DMS114 treated with DMSO at 0.1 percent for 48 hours (cell line): Measurements from ENCODE around the gene IVL.

Source experiments
- DNase-seq: peaks from one replicate; lab custom pipeline; 2025; ENCODE audit not compliant: unreplicated experiment; lab: John Stamatoyannopoulos, UW

The IVL gene

GRCh38 chr1:152946651-152947256 is 38.4 kb downstream of the IVL start, which contains the start of gene SPRR5:
SPRR5 (plus strand) TSS chr1:152947206; CDS start chr1:152948555, 1,349 bp downstream.
- DNase-seq = no peak

- no peak for DNase-seq
Measured at GRCh38 chr1:152951711-152952110, 43.4 kb downstream of the IVL start.

GRCh38 chr1:152953761-152954160 is 45.4 kb downstream of the IVL start:
- no peak for DNase-seq

- no peak for DNase-seq
Measured at GRCh38 chr1:152954436-152954835, 46.1 kb downstream of the IVL start.

- no peak for DNase-seq
Measured at GRCh38 chr1:152957561-152957960, 49.2 kb downstream of the IVL start.

- DNase-seq = no peak
Measured at GRCh38 chr1:152959273-152959672, 50.9 kb downstream of the IVL start.

GRCh38 chr1:152959801-152960451 is 51.6 kb downstream of the IVL start:
- DNase-seq = no peak

- no peak for DNase-seq
Measured at GRCh38 chr1:152960452-152961044, 52.2 kb downstream of the IVL start.
